ENCODE measurements around the gene PPP1R3D.
"Not testable (repeated sequence)": the region's sequence is repeated elsewhere in the genome, so short reads cannot be mapped to it uniquely, and the experiment has no call there.

DNA sequence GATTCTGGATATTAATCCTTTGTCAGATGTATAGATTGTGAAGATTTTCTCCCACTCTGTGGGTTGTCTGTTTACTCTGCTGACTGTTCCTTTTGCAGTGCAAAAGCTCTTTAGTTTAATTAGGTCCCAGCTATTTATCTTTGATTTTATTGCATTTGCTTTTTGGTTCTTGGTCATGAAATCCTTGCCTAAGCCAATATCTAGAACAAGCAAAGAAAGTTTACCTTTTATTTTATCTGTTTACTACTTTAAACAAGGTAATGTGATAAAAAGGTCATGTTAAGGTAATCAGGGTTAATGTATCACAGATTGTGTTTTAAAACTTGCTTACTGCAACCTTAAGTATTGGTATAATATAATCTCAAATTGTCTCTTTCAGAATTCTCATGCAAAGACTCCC, 17.5 kb upstream of the PPP1R3D start:
- TF ChIP-seq EZH2 (IDR thresholded peaks at IDR 0.05); CTCF (IDR thresholded peaks at IDR 0.05 in 2 of 3, conservative IDR thresholded peaks at IDR 0.05 in 1 of 3; ENCODE audit: borderline replicate concordance in 1 of 3, insufficient read depth in 1 of 3, low read depth in 2 of 3, low read length in 2 of 3): not testable (repeated sequence)
